ENCODE measurements around the gene GPATCH8. TPM values are rescaled to one million over a fixed set of nuclear protein-coding genes. Genes with fewer than 3 reads are reported as not detected.

Gene GPATCH8
- total and polyA plus RNA-seq, 2 of the 8 experiments (the other 6 are each of a cell fraction or from before 2014, with no cell fraction given) = 20.5 to 58.1 TPM

GRCh38 chr17:44552361-44552760, 49.2 kb upstream of the GPATCH8 start (continued):
- TF ChIP-seq CTCF (IDR thresholded peaks at IDR 0.05; ENCODE audit: control extremely low read depth in 1 of 3, insufficient read depth in 1 of 3, low read depth in 1 of 3, low read length in 3 of 3) = no peak
- no peak for TF ChIP-seq SP2 (IDR thresholded peaks at IDR 0.05; ENCODE audit: low read length)
- no peak for TF ChIP-seq CTBP2 (IDR thresholded peaks at IDR 0.05; ENCODE audit: borderline replicate concordance, insufficient read depth, insufficient read length, low read length)
- TF ChIP-seq ATF3 (IDR thresholded peaks at IDR 0.05; ENCODE audit: insufficient read depth, low read depth, low read length) = no peak
- TF ChIP-seq BACH1 (IDR thresholded peaks at IDR 0.05; ENCODE audit: low read length) = no peak
- no peak for TF ChIP-seq E2F6 (IDR thresholded peaks at IDR 0.05)
- TF ChIP-seq EGR1 (IDR thresholded peaks at IDR 0.05; ENCODE audit: borderline replicate concordance, low read depth, low read length) = no peak
- TF ChIP-seq RFX5 (IDR thresholded peaks at IDR 0.05; ENCODE audit: borderline replicate concordance, low read depth, low read length) = no peak

All from H1 (cell line).